Omental fat pad (tissue), 4 donors: ENCODE results near the gene FDX2. TPM values are rescaled to one million over a fixed set of nuclear protein-coding genes. Genes with fewer than 3 reads are reported as not detected.

ENCODE experiments used
- ATAC-seq: fragments of 150-250 bp; one replicate; pipeline ENCODE4 v1.9.1; 2016; ENCODE audit warnings: mild to moderate bottlenecking, moderate library complexity; ENCODE audit not compliant: low FRiP score
- DNase-seq: peaks from one replicate; pipeline ENCODE4 v3.0.0-alpha.2; 2019; ENCODE audit warnings: low spot score
- total RNA-seq, 4 donors: library from RNA; depleted of rRNA; stranded (reverse); fragments of >200 nt; gene quantifications; one replicate each; pipeline ENCODE4 v1.1.0, GENCODE V29; 2016
- TF ChIP-seq, protein P1 (sequence below), 3 donors: fragments of 450-650 bp; IDR thresholded peaks; one replicate each; pipeline ENCODE4 v1.5.1; 2016 to 2017; ENCODE audit warnings: antibody characterized with exemption in 3 of 3, mild to moderate bottlenecking in 3 of 3, moderate library complexity in 2 of 3

FDX2 gene
- total RNA-seq, 4 donors from 2014 or later: 9.0 to 26.2 (median 17.8) TPM

DNA sequence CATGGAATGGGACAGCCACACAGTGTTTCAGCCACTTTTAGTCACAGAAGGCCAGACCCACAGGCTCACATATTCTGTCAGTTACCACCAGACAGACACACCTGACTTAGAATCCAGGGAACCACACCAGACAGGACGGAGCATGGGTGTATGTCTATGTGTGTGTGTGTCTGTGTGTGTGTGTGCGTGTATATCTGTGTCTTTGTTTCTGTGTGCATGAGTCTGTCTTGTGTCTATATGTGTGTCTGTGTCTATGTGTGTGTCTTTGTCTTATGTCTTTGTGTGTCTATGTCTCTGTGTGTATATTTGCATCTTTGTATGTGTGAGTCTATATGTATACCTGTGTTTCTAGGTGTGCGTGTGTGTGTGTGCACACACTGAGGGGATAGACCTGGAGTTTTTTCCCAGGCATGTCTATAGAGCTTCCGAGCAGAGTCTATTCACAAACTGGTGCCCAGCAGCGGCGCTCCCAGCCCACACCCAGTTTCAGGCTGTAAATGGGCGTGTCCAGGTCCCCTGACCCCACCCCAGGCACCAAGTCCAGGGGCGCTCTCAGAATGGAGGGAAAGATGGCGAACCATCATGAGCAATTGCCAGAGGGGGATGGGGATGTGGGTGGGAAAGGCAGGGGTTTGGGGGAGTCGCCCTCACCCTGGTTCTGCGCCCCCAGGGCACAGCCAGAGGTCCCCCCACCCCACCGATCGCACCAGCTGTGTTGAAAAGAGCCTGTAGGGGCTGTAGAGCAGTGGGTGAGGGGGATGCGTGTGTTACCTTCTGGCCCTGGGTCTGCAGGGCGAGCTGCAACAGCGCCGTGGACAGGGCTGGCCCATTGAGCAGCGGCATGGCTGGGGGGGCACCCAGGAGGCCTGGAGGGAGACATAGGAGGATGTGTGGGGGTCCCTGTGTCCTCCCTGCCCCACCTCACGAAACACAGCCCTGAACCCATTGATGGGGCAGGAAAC, 6.3 kb upstream of the FDX2 start:
- ATAC-seq (no peak), DNase-seq (no peak)
- TF ChIP-seq, protein P1, sequence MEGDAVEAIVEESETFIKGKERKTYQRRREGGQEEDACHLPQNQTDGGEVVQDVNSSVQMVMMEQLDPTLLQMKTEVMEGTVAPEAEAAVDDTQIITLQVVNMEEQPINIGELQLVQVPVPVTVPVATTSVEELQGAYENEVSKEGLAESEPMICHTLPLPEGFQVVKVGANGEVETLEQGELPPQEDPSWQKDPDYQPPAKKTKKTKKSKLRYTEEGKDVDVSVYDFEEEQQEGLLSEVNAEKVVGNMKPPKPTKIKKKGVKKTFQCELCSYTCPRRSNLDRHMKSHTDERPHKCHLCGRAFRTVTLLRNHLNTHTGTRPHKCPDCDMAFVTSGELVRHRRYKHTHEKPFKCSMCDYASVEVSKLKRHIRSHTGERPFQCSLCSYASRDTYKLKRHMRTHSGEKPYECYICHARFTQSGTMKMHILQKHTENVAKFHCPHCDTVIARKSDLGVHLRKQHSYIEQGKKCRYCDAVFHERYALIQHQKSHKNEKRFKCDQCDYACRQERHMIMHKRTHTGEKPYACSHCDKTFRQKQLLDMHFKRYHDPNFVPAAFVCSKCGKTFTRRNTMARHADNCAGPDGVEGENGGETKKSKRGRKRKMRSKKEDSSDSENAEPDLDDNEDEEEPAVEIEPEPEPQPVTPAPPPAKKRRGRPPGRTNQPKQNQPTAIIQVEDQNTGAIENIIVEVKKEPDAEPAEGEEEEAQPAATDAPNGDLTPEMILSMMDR (IDR thresholded peaks at IDR 0.05): no peak

DNA sequence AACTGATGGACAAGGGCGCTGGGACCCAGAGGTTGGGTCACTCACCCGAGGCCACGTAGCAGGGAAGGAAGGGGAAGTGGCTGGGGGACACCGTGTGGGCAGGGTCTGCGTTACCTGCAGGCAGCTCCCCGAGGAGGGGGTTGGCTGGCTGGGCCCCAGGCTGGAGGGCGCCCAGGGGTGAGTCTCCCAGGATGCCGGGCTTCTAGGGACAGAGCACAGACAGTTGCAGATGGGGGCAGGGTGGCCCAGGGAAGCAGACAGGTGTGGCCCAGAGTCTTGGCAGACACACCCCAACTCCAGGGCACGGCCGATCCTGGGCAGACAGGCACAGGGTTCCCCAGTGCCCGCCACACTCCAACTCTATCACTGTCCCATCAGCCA, 5.6 kb upstream of the FDX2 start:
- DNase-seq (no peak), ATAC-seq (no peak)
- TF ChIP-seq, protein P1 (IDR thresholded peaks at IDR 0.05): no peak

DNA sequence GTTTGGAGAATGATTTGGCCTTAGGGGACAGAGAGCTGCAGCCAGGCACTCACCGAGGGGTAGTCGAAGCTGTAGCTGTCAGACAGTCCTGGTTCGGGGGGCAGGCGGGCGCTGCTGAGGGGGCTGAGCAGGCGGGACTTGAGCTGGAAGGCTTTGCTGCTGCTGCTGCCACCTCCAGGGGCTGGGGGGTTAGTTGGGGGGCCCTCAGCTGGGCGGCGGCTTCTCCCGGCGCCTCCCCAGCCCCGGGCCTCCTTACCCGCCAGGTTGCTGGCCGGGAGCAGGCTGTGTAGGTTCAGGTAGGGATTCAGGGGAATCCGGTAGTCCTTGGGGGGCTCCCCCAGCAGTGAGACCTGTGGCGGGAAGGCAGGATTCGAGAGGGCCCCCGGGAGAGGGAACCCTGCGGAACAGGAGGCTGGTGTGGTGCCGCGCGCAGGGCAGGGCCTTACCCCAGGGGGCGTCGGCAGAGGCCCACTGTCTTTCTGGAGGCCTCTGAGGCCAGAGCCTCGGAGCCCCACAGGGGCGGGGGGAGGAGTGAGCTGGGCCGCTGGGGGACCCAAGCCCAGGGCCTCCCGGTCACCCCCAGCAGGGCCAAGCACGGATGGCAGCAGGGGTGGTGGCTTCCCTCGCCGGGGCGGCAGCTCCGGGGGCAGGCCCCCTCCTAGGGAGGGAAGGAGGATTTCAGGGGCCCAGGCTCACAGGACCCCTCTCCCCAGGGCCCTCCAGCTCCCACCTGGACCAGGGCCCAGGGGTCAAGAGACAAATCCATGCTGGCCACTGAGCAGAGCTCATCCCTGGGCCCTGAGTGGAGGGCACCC, 5.0 kb upstream of the FDX2 start:
- DNase-seq (no peak), ATAC-seq (no peak)
- TF ChIP-seq, protein P1 (IDR thresholded peaks at IDR 0.05): no peak

DNA sequence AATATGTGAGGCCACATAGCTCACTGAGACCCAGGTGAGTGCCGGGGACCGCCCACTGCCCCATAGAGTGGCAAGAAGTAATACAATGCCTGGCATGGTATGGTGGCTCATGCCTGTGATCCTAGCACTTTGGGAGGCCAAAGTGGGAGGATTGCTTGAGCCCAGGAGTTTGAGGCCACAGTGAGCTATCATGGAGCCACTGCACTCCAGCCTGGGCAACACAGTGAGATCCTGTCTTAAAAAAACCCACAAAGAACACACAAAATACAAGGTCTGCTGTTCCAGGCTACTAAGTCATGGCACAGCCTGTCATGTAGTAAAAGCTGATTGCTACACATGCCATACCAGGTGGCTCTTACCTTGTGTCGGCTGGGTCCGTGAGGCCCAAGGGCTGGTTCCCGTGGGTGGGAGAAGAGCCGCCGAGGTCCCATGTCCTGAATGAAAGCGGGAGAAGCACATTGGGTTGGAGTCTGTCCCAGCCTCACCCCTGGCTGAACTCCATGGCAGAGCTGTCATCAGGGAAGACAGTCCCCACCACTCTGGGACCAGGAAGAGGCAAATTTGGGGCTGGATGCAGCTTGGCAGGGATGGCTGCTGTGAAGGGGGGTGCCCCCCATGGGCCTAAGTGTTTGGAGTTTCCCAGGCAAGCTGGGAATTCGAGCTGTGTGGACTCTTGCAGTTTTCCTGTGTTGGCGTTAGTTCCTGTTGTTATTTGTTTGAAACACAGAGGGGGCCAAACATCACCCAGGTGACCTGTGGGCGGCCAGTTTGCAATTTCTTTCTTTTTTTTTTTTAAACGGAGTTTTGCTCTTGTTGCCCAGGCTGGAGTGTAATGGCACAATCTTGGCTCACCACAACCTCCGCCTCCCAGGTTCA, 3.2 kb upstream of the FDX2 start:
- ATAC-seq: no peak
- TF ChIP-seq, protein P1 (IDR thresholded peaks at IDR 0.05): no peak
- DNase-seq: no peak

DNA sequence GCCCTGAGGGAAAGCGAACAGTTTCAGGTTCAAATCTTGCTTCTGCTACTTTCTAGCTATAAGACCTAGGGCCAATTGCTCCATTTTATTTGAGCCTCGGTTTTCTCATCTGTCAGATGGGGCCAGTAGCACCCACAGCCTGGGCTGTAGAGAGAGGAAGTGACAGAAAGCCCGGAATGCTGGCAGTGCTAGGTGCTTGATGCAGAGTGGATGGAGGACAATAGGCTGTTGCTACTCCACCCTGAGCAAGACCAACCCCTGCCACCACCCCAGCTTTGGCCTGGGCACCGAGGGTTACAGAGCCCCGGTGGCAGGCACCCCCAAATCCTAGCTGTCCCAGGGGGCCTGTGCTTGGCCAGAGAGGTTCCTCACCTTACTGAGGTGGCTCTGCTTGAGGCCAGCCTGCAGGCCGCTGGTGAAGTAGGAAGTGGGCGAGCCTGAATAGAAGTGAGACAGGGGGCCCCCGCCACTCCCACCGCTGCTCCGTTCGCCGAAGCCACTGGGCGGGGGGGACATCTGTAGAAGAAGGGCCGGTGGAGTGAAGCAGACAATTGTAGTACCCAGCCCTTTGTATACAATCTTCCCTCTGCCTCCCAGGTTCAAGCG, 2.1 kb upstream of the FDX2 start:
- TF ChIP-seq, protein P1 (IDR thresholded peaks at IDR 0.05): no peak
- ATAC-seq (no peak), DNase-seq (no peak)
